NCI-H1105 (cell line): Measurements from ENCODE around the gene FBLN1.
"Not testable (repeated sequence)": the region's sequence is repeated elsewhere in the genome, so short reads cannot be mapped to it uniquely, and the experiment has no call there.

Source experiments
- DNase-seq: peaks from one replicate; lab custom pipeline; 2025; lab: John Stamatoyannopoulos, UW

Gene FBLN1, protein sequence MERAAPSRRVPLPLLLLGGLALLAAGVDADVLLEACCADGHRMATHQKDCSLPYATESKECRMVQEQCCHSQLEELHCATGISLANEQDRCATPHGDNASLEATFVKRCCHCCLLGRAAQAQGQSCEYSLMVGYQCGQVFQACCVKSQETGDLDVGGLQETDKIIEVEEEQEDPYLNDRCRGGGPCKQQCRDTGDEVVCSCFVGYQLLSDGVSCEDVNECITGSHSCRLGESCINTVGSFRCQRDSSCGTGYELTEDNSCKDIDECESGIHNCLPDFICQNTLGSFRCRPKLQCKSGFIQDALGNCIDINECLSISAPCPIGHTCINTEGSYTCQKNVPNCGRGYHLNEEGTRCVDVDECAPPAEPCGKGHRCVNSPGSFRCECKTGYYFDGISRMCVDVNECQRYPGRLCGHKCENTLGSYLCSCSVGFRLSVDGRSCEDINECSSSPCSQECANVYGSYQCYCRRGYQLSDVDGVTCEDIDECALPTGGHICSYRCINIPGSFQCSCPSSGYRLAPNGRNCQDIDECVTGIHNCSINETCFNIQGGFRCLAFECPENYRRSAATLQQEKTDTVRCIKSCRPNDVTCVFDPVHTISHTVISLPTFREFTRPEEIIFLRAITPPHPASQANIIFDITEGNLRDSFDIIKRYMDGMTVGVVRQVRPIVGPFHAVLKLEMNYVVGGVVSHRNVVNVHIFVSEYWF

DNA sequence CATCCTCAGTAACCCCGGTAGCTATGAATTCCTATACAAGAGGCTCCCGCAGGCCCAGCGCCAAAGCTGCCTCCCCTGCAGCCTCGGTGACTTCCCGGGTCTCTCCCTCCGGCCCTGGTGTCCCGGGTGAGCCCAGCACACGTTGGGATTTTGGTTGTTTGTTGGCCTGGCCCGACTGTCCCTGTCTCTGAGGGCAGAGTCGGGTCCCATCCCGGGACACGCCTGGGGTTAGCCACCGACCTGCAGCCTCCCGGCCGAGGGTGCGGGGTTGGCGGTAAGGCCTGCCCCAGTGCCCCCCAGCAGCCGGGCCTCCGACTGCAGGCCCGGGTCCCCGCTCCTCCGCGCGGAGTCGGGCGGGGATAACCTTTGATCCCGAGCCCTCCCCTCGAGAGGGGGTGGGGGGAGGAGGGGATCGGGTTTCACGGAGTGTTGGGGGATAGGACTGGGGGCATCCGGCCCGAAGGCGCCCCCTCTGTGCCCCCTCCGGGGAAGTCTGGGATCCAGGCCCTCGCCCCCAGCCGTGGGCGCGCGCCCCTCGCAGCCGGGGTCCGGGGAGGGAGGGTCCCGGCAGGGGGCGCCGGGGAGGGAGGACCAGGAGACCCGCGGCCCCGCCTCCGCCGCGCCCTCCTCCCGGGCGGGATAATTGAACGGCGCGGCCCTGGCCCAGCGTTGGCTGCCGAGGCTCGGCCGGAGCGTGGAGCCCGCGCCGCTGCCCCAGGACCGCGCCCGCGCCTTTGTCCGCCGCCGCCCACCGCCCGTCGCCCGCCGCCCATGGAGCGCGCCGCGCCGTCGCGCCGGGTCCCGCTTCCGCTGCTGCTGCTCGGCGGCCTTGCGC, at the start of gene FBLN1:
FBLN1 (plus strand) TSS at position 669 of the 835 bp plus-strand sequence; CDS start at position 772, 103 bp downstream.
- peak; percentile 54 for DNase-seq

DNA sequence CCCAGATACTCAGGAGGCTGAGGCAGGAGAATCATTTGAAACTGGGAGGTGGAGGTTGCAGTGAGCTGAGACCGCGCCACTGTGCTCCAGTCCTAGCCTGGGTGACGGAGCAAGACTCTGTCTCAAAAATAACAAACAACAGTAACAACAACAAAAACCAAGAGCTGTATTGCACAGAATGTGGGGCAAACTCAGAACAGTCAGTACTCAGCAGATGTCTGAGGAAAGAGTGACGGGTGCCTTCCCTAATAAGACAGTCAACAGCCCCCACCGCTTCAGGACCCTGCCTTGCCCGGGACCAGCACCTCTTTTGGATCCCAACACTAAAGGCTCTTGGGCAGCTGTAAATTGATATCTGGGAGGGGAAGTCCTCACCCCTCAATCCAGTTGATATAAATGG, 48.9 kb upstream of the FBLN1 start:
- no peak for DNase-seq

DNA sequence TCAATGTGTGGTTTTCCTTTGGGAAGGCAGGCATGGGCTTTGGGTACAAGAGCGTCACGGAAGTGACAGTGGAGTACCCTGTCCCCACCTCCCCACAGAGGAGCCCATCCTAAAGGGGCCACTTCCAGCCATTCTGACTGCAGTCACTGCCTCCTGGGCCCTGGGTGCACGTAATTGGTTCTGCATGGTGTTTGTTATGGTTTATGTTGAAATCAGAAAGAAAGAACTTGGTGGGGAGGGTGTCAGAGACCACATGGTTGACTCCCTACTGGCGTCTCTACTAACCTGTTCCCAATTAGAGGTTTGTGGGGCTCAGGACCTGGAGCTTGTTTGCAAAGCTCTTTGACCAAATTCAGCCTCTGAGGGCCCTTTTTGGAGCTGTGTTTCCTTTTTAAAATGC, 48.4 kb upstream of the FBLN1 start:
- DNase-seq, result no peak

DNA sequence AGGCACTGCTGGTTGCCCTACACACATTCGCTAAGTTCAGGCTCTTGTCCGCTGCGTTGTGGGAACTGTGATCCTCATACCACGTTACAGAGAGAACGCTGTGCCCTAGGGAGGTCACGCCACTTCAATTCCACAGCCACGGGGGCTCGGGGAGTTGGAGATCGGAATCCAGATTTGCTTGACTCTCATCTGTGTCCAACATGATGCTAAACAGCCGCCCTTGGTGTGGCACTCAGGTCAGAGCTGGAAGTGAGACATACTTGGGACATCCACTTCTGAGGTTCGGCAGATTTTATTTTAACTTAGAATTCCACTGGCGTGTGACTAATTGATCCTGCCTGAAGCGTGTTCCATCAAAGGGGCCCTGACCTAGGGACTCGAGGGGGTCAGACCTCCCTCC, 47.5 kb upstream of the FBLN1 start:
- DNase-seq, result no peak

DNA sequence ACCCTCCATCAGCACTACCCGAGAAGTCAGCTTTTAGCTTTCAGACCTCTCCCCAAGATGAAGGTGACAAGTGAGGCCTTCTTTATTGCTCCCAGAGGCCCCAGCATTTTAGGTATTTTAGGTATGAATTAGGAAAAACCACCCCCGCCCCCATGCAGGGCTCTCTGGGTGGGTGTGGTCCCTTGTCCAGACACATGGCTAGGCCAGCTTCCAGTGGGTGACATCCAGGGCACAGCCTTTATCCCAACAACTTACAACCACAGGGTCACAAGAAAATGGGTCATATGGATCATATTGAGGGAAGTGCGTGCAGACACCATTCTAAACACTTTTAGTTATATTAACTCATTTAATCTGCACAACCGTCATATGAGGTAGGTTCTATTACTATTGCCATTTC, 47.1 kb upstream of the FBLN1 start:
- DNase-seq, result no peak

DNA sequence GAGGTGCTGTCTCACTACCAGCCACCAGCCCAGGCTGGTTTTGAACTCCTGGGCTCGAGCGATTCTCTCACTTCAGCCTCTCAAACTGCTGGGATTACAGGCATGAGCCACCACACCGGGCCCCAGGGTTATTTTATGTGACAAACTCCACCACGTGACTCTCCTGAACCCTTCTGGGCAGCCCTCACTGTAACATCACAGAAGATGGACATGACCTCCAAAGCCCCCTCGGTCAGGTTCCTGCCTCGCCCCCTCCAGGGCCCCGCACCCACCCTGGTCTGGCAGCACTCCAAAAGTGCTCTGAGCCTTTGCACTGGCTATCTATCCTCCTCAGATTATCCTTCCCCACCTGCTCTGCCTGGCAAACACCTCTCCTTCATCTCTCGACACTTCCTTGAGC, 45.9 kb upstream of the FBLN1 start:
- no peak for DNase-seq

DNA sequence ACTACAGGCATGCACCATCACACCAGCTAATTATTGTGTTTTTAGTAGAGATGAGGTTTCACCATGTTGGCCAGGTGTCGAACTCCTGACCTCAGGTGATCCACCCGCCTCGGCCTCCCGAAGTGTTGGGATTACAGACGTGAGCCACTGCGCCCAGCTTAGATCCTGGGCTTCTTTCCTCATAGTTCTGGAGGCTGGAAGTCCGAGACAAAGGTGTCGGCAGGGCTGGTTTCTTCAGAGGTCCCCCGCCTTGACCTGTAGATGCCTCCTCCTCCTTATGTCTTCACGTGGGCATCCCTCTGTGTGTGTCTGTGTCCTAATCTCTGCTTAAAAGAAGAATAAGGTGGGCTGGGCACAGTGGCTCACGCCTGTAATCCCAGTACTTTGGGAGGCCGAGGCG, 44.2 kb upstream of the FBLN1 start:
- no peak for DNase-seq

DNA sequence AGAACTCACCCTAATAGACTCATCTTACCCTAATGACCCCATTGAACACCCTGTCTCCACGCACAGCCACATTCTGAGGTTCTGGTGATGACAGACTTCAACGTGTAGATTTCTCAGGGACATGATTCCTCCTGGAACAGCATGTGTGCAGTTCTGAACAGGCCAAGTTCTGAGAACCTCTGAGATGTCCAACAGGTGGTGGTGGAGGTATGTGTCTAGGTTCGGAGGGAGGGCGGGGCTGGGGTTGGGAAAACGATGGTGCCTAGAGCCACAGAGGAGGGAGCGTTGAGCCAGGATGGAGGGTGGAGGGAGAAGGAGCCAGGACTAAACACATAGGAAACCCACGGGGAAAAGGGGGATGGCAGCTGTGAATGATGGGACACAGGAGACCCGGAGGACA, 43.4 kb upstream of the FBLN1 start:
- DNase-seq, result no peak

DNA sequence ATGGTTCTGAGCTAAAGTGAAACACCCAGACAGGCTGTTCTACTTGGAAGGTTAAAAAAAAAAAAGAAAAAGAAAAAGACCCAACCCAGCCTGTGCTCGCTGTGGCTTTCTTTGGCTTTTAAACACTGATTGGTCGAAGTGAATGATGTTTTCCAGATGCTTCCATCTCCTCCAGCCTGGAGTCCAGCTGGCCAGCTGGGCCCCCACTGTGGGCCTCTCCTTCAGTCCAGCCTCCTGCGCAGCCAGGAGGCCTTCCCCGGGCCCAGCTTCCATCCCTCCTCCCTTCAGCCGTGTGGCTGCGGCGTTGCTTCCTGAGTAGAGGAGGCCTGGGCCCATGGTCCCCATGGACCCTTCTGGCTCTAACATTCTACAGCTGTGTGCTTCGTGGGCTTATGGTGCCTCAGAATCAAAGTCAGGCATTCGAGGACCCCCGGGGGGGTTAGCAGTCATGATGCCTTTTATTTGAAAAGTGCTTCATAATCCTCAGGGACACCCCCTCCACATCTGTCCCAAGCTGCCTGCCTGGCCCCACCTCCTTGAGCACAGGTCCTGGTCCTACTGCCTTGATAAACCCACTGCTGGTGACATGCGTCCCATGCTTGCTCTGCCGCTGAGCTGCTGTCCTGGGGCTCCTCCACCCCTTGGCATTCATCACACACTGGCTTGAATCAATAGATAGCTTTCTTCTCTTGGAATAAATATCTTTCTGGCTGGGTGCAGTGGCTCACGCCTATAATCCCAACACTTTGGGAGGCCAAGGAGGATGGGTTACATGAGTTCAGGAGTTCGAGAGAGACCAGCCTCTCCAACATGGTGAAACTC, 42.2 kb upstream of the FBLN1 start:
- no peak for DNase-seq

DNA sequence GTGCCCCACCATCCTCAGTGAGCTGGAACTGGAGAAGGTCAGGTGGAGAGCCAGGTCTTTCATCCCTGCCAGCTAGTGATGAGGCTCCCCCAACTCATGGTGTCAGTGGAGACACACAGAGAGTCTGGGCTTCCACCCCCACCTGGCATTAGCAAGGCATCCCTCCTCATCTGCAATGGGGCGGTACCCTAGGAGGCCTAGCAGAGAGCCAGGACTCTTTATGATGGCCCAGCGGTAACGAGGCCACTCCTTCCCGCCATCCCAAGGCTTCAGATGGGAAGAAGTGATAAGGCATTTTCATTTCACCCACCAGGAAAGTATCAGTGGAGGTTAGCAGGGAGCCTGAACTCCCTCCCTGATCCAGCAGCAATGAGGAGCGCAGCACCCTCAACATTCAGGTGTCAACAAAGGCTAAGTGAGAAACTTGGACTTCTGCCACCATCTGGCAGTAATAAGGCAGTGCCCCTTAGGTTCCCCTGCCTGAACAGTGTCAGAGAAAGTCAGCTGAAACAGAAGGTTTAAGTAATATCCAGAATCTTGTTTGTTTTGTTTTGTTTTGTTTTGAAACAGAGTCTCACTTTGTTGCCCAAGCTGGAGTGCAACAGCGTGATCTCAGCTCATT, 40.5 kb upstream of the FBLN1 start:
- peak; percentile 45 for DNase-seq

DNA sequence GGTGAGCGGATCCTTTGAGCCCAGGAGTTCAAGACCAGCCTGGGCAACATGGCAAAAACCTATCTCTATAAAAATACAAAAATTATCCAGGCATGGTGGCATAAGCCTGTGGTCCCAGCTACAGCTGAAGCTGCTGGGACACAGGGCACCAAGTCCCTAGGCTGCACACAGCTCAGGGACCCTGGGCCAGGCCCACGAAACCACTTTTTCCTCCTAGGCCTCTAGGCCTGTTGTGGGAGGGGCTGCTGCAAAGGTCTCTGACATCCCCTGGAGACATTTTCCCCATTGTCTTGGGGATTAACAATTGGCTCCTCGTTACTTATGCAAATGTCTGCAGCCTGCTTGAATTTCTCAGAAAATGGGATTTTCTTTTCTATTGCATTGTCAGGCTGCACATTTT, 39.0 kb upstream of the FBLN1 start:
- DNase-seq, result not testable (repeated sequence)

DNA sequence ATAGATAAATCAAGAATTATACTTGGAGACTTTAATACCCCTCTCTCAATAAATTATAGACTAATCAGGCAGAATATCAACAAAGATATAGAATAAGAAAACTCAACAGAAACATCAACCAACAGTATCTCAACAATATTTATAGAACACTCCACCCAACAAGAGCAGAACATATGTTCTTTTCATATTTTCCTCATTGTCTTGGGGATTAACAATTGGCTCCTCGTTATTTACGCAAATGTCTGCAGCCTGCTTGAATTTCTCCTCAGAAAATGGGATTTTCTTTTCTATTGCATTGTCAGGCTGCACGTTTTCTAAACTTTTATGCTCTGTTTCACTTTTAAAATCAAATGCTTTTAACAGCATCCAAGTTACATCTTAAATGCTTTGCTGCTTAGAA, 37.0 kb upstream of the FBLN1 start:
- DNase-seq, result no peak

DNA sequence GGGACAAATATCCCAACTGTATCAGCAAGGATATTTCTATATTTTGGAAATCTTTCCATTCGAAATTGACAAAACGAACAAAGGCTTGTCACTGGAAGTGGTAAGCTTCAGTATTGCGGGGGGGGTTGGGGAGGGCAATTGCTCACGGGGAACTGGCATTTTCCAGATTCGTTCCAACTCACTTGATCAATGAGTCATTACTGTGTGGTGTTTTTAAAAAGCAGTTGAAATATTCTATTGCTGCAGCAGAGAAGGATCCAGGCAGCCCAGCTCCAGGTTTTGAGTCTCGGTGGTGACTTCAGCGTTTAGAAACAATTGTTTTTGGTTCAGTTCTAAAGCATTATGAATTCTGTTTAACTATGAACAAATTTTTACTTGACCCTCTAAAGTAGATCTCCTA, 33.8 kb upstream of the FBLN1 start:
- DNase-seq, result no peak

DNA sequence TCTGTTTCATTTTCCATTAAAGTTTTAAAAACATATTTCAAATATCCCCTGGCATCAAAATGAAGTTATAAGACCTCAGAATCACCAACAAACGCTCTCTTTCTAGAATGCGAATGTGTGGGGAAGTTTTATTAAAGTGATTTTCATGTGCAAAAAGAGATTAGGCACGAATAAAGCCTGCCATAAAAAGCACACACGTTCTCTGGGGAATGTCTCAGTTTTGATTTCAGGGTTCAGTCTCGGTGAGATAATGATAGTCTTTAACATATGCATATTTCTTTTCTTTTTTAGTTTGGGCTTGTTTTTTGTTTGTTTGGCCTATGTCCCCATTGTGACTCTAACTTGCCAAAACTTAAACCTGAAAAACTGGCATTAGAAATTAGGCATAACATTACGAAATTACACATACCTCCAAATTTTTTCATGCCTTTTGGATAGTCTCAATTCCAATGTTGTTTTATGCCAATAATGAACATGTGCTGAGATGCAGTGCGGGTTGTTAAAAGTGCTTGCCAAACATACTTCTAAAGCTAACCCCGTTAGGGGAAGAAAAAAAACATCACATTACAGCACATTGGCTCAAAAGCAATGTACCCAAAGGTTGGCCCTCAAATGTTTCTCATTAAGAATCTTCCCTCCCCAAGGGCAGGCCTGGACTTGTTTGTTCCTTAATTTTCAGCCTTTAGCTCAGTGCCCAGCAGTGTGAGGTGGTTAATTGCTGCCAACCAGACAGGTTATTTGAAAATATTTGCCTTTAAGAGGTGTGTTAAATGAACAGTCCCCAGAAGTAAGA, 33.2 kb upstream of the FBLN1 start:
- peak; percentile 14 for DNase-seq

DNA sequence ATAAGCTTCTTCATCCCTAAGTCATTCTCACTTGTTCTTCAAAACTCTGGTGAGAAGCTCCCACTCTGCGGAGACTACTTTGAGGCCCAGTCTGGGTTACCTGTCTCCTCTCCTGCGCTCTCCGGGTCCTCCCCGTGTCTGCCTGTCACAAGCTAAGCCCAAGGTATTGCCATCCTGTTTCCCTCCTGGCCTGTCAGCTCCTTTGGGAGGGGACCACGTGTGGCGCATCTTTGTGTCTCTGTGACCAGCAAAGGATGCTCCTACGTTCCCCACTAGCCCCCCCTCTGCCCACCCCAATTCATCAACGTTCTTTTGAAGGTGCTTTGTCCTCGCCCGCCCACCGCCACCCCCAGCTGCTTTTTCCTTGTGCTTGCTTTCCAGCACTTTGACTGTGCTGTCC, 31.8 kb upstream of the FBLN1 start:
- DNase-seq, result no peak

DNA sequence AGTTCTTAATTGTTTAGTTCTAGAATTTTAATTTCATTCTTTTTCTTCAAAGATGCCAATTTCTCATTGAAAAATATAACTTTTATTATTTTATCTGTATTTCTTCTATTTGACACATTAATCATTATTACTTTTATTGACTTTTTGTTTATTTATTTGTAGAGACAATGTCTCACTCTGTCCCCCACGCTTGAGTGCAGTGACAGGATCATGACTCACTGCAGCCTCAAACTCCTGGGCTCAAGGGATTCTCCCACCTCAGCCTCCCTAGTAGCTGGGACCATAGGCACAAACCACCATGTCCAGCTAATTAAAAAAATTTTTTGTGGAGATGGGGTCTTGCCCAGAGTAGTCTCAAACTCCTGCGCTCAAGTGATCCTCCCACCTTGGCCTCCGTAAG, 30.3 kb upstream of the FBLN1 start:
- DNase-seq, result no peak

DNA sequence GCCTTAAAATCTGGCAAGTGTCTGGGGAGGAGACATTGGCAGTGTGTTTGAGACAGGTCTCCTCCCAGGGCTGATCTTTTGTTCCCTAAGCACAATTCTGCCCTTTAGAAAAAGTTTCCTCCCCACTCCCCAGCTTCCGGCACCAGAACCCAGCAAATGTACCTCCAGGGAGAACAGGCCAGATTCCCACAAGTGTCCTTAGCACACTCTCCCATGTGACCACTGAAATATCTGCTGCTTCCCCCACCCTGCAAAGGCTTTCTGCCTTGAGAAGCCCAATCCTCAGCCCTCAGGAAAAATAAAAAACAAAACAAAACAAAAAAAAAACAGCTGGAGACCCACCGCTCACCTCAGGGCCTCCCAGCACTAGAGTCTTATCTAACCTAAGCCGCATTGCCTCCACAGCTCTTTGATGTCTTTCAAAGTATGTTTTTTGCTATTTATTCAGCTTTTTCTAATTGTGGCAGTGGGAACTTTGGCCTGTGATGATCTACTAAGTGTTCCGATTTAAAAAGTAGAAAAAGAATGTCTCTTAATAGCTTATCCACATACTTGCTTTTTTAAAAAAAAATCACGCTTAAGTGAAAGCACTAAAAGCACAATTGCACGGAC, 29.0 kb upstream of the FBLN1 start:
- DNase-seq, result no peak

DNA sequence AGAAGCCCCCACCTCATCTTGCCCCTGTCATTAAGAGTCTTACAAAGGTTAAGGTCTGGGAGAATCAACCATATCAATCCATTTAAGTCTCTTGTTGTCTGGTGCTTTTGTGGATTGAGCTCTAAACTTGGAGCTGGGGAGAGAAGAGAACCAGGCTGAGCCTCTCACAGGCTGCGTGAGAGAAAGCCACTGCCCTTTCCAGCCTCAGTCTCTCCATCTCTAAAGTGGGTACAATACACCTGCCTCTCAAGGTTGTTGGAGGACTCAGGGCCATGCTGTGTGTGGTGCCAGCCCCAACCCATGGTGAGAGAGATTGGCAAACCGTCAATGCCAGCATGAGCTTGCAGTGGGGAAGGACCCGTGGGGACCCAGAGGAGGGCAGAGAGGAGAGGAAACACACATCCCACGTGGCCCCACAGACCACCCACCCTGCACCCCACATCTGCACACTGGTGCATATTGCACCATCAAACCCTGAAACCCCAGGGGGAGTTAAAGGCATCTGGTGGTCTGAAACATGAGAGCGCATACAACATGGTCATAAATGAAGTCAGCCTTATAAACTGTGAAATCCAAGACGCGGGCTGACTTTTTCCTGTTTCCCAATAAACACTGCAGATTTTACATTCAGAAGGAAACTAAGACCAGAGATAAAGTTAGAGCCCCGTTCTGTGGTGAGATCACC, 27.5 kb upstream of the FBLN1 start:
- DNase-seq, result no peak

DNA sequence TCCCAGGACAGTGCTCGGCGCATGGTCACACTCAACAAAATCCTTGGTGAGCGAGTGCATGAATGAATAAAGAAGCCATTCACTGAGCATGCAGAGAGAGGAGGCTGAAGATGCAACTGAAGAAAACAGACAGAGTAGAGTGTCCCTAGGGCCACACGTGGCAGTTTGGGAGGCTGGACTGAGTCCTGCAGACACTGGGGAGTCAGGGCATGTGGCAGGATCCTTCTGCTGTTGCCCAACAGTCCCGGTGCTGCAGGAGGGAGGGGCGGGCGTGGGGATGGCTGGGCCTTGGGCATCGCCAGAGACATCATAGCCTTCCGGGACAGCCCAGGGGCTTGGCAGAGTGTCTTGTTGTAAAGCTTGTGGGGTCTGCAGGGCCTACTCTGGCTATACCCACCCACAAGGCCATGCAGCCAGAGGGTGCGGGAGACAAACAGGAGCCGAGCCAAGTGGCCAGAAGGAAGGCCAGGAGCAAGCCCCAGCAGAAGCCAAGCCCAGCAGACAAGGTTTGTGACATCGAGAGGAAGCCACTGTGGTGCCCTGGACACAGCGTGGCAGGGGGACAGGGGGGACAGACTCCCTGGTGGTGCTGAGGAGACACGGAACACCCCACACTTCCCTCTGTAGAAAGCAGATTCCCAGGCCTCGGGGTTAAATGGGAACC, 26.7 kb upstream of the FBLN1 start:
- DNase-seq, result no peak
